Measurements from ENCODE around the gene WDFY3. TPM values are rescaled to one million over a fixed set of nuclear protein-coding genes. Genes with fewer than 3 reads are reported as not detected.

WDFY3 gene
- total and polyA plus RNA-seq, 7 donors: 4.8 to 85.7 (median 50.5) TPM

GRCh38 chr4:84652478-84652877 is 314.0 kb downstream of the WDFY3 start:
- WGBS, 2 donors: 93 to 95% methylated on average over 4 of the region's 4 CpGs
- no peaks in the 10 kb centered on the region for H3K36me3 ChIP-seq
- no peak for DNase-seq
- TF ChIP-seq EP300 (IDR thresholded peaks at IDR 0.05) (no peak), POLR2AphosphoS5 (IDR thresholded peaks at IDR 0.05) (no peak), POLR2A (IDR thresholded peaks at IDR 0.05) (no peak), CTCF (IDR thresholded peaks at IDR 0.05) (no peak)
- H3K4me3 ChIP-seq: no peak overlapping the region
- H3K27ac ChIP-seq: no peak overlapping the region
- H3K9me3 ChIP-seq: no peaks in the 10 kb centered on the region
- peaks cover 0 to 10% (median 0%) of the 10 kb centered on the region in 4 donors for H3K4me1 ChIP-seq
- intact Hi-C loops (cut with DNase I): no loop called here
- no peaks in the 10 kb centered on the region for H3K27me3 ChIP-seq

GRCh38 chr4:84651499-84651898 is 315.0 kb downstream of the WDFY3 start:
- no peak for TF ChIP-seq EP300 (IDR thresholded peaks at IDR 0.05)
- TF ChIP-seq CTCF (IDR thresholded peaks at IDR 0.05): no peak
- TF ChIP-seq POLR2A (IDR thresholded peaks at IDR 0.05): no peak
- TF ChIP-seq POLR2AphosphoS5 (IDR thresholded peaks at IDR 0.05): no peak
- WGBS, 2 donors: 96% methylated on average over 1 of the region's 1 CpG

GRCh38 chr4:84648863-84649647 is 317.4 kb downstream of the WDFY3 start:
- Histone ChIP-seq H3K36me3 (no peaks in the 10 kb centered on the region), H3K27ac (no peak overlapping the region), H3K27me3 (no peaks in the 10 kb centered on the region), H3K4me1 (peaks cover 0 to 10% (median 0%) of the 10 kb centered on the region in 4 donors), H3K4me3 (no peak overlapping the region), H3K9me3 (no peaks in the 10 kb centered on the region)
- TF ChIP-seq POLR2AphosphoS5 (IDR thresholded peaks at IDR 0.05) (no peak), EP300 (IDR thresholded peaks at IDR 0.05) (no peak), POLR2A (IDR thresholded peaks at IDR 0.05) (no peak), CTCF (IDR thresholded peaks at IDR 0.05) (no peak)
- DNase-seq: no peak
- 32 to 68% methylated on average over 10 of the region's 10 CpGs for WGBS, 2 donors
- intact Hi-C loops (cut with DNase I): no loop called here

More at GRCh38 chr4:84651499-84651898, 315.0 kb downstream of the WDFY3 start:
- H3K36me3 ChIP-seq: no peaks in the 10 kb centered on the region
- H3K27ac ChIP-seq: no peak overlapping the region
- H3K27me3 ChIP-seq: no peaks in the 10 kb centered on the region
- DNase-seq: no peak
- H3K4me3 ChIP-seq: no peak overlapping the region
- no peaks in the 10 kb centered on the region for H3K9me3 ChIP-seq
- H3K4me1 ChIP-seq: peaks cover 0 to 10% (median 0%) of the 10 kb centered on the region in 4 donors
- intact Hi-C loops (cut with DNase I): no loop called here

- intact Hi-C loops (cut with DNase I): no loop called here
- TF ChIP-seq POLR2A (IDR thresholded peaks at IDR 0.05): no peak
- Histone ChIP-seq H3K27ac (no peak overlapping the region), H3K27me3 (no peaks in the 10 kb centered on the region), H3K36me3 (no peaks in the 10 kb centered on the region), H3K4me3 (no peak overlapping the region), H3K9me3 (no peaks in the 10 kb centered on the region), H3K4me1 (peaks cover 0 to 10% (median 0%) of the 10 kb centered on the region in 4 donors)
- no peak for DNase-seq
- 19 to 76% methylated on average over 1 of the region's 1 CpG for WGBS, 2 donors
Observed at GRCh38 chr4:84648178-84648577, 318.3 kb downstream of the WDFY3 start.

- H3K4me1 ChIP-seq: peaks cover 0 to 10% (median 0%) of the 10 kb centered on the region in 4 donors
- H3K36me3 ChIP-seq: no peaks in the 10 kb centered on the region
- no peak overlapping the region for H3K4me3 ChIP-seq
- no peak for TF ChIP-seq EP300 (IDR thresholded peaks at IDR 0.05)
- TF ChIP-seq POLR2AphosphoS5 (IDR thresholded peaks at IDR 0.05): no peak
- TF ChIP-seq POLR2A (IDR thresholded peaks at IDR 0.05): no peak
- TF ChIP-seq CTCF (IDR thresholded peaks at IDR 0.05): no peak
- H3K27ac ChIP-seq: no peak overlapping the region
- H3K27me3 ChIP-seq: no peaks in the 10 kb centered on the region
- WGBS, 2 donors: 77 to 83% methylated on average over 2 of the region's 2 CpGs
- H3K9me3 ChIP-seq: no peaks in the 10 kb centered on the region
- no peak for DNase-seq
- intact Hi-C loops (cut with DNase I): no loop called here
Observed at GRCh38 chr4:84647312-84647884, 319.1 kb downstream of the WDFY3 start.

Data from sigmoid colon (tissue), 7 donors.